Kidney (tissue), 14 donors: ENCODE results near the gene HTRA2. TPM values are rescaled to one million over a fixed set of nuclear protein-coding genes. Genes with fewer than 3 reads are reported as not detected.

ENCODE experiments used
- DNase-seq, 5 donors: peaks; one replicate each; pipeline ENCODE4 v3.0.0-alpha.2; 2013 to 2020
- FAIRE-seq: peaks from 2 replicates; lab custom pipeline; 2012; peaks lifted over from hg19 to GRCh38; lab: Jason Lieb, UNC
- H3K27ac ChIP-seq, 2 donors: one replicate each; pipeline ENCODE4 v1.7.0; 2013; ENCODE audit warnings: low read depth in 2 of 2, low read length in 2 of 2, inconsistent platforms in 1 of 2
- H3K27me3 ChIP-seq: one replicate; pipeline ENCODE4 v1.7.1; 2013; ENCODE audit warnings: low read length, inconsistent platforms; ENCODE audit not compliant: control insufficient read depth, insufficient read depth
- H3K36me3 ChIP-seq, 3 donors: one replicate each; pipeline versions ENCODE4 v1.7.0 to v1.7.1; 2013; ENCODE audit warnings: low read length in 3 of 3, control low read depth in 1 of 3, inconsistent platforms in 1 of 3; ENCODE audit not compliant: insufficient read depth in 3 of 3, control insufficient read depth in 2 of 3
- H3K4me1 ChIP-seq, 3 donors: one replicate each; pipeline versions ENCODE4 v1.7.0 to v1.7.1; 2013; ENCODE audit warnings: low read length in 3 of 3, inconsistent platforms in 1 of 3, low read depth in 1 of 3; ENCODE audit not compliant: control insufficient read depth in 2 of 3, insufficient read depth in 2 of 3
- H3K4me3 ChIP-seq, 3 donors: one replicate each; pipeline versions ENCODE4 v1.7.0 to v1.8.1; 2013; ENCODE audit warnings: low read length in 3 of 3, control low read depth in 1 of 3, inconsistent platforms in 1 of 3
- H3K9ac ChIP-seq, 3 donors: one replicate each; pipeline versions ENCODE4 v1.7.0 to v1.7.1; 2013; ENCODE audit warnings: low read length in 3 of 3, control low read depth in 1 of 3, inconsistent platforms in 1 of 3
- H3K9me3 ChIP-seq, 3 donors: one replicate each; pipeline versions ENCODE4 v1.7.0 to v1.7.1; 2013; ENCODE audit warnings: low read length in 3 of 3, control low read depth in 1 of 3, inconsistent platforms in 1 of 3; ENCODE audit not compliant: control insufficient read depth in 2 of 3, insufficient read depth in 1 of 3
- intact Hi-C: fragments of 100-400 bp; cut with DNase I; formaldehyde crosslinking; loops from one replicate; pipeline ENCODE4 v1.11.1; 2022
- polyA plus RNA-seq: library from polyadenylated mRNA; stranded (reverse); fragments of 350-450 nt; fragmentation: Illumina TruSeq; extraction: RNeasy Lipid Tissue Mini Kit (QIAGEN cat#74804); gene quantifications from one replicate; pipeline ENCODE4 v1.2.3, GENCODE V29; 2014; ENCODE audit warnings: low read depth, low replicate concordance; ENCODE audit not compliant: insufficient read depth
- total RNA-seq: library from RNA; stranded (reverse); fragmentation: NEBNext Ultra II Directional; extraction: Animal tissue kit (Norgen Biotek cat#: 25700); gene quantifications from one replicate; pipeline ENCODE4 v1.2.1, GENCODE V29; 2021
- TF ChIP-seq, protein P1 (sequence below): IDR thresholded peaks from 3 replicates; pipeline ENCODE4 v1.5.1; 2012; ENCODE audit warnings: mild to moderate bottlenecking, moderate library complexity, borderline replicate concordance; ENCODE audit not compliant: insufficient read depth; ENCODE audit errors: extremely low read depth
- donor health status: control.
- donor health status: control.
- donor health status: control.
- donor health status: control.
- donor health status: control.
- donor health status: DM: yes; HTN: yes; CAD: no.
- donor health status: Normal renal cell carcinoma (clear cell type).

Gene HTRA2
- total and polyA plus RNA-seq, 2 donors from 2014 or later: 30.8 to 44.2 TPM

GRCh38 chr2:74527741-74528140 lies 2.0 kb upstream of the HTRA2 start:
- Histone ChIP-seq H3K4me1 (peaks cover 4 to 16% (median 7%) of the 10 kb centered on the region in 3 donors), H3K9me3 (no peaks in the 10 kb centered on the region), H3K27ac (no peak overlapping the region), H3K4me3 (no peak overlapping the region), H3K27me3 (no peaks in the 10 kb centered on the region), H3K36me3 (peaks cover 0 to 30% (median 15%) of the 10 kb centered on the region in 3 donors), H3K9ac (no peak overlapping the region)
- FAIRE-seq: no peak
- TF ChIP-seq, protein P1, sequence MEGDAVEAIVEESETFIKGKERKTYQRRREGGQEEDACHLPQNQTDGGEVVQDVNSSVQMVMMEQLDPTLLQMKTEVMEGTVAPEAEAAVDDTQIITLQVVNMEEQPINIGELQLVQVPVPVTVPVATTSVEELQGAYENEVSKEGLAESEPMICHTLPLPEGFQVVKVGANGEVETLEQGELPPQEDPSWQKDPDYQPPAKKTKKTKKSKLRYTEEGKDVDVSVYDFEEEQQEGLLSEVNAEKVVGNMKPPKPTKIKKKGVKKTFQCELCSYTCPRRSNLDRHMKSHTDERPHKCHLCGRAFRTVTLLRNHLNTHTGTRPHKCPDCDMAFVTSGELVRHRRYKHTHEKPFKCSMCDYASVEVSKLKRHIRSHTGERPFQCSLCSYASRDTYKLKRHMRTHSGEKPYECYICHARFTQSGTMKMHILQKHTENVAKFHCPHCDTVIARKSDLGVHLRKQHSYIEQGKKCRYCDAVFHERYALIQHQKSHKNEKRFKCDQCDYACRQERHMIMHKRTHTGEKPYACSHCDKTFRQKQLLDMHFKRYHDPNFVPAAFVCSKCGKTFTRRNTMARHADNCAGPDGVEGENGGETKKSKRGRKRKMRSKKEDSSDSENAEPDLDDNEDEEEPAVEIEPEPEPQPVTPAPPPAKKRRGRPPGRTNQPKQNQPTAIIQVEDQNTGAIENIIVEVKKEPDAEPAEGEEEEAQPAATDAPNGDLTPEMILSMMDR: no peak
- no peak for DNase-seq
- intact Hi-C loops: no loop called here

- intact Hi-C loops: no loop called here
- DNase-seq: peak in 3 of 5 donors; percentile 14 to 74 (median 73)
Measured at GRCh38 chr2:74528600-74529356, 955 bp upstream of the HTRA2 start.

DNA sequence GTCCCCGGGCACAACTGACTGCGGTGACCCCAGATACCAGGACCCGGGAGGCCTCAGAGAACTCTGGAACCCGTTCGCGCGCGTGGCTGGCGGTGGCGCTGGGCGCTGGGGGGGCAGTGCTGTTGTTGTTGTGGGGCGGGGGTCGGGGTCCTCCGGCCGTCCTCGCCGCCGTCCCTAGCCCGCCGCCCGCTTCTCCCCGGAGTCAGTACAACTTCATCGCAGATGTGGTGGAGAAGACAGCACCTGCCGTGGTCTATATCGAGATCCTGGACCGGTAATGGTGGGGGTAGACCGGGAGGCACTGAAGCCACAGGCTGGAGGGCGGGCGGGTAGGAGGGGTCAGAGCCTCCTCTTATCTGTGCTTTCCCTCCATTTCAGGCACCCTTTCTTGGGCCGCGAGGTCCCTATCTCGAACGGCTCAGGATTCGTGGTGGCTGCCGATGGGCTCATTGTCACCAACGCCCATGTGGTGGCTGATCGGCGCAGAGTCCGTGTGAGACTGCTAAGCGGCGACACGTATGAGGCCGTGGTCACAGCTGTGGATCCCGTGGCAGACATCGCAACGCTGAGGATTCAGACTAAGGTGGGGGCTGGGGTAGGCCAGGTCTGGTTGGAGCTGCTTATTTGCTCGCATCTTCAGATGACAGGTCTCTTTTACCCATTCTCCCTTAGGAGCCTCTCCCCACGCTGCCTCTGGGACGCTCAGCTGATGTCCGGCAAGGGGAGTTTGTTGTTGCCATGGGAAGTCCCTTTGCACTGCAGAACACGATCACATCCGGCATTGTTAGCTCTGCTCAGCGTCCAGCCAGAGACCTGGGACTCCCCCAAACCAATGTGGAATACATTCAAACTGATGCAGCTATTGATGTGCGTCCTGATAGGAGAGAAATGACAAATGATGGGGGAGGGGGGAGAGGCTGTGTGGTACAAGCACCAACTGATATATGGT lies 780 bp downstream of the HTRA2 start:
- H3K4me3 ChIP-seq: peak overlapping the region; percentile 58 to 91 (median 66)
- peak overlapping the region; percentile 43 to 71 (median 45) for H3K9ac ChIP-seq
- DNase-seq (peak; percentile 31 to 88 (median 59)), FAIRE-seq (no peak)
- TF ChIP-seq, protein P1: no peak
- H3K9me3 ChIP-seq: no peaks in the 10 kb centered on the region
- intact Hi-C loops: no loop called here
- H3K27ac ChIP-seq: peak overlapping the region; percentile 69 to 79
- no peaks in the 10 kb centered on the region for H3K27me3 ChIP-seq
- H3K36me3 ChIP-seq: peaks cover 0 to 32% (median 19%) of the 10 kb centered on the region in 3 donors
- H3K4me1 ChIP-seq: peaks cover 4 to 16% (median 7%) of the 10 kb centered on the region in 3 donors

More at GRCh38 chr2:74528600-74529356, 955 bp upstream of the HTRA2 start:
- Histone ChIP-seq H3K4me3 (peak overlapping the region; percentile 87 to 96 (median 91)), H3K36me3 (peaks cover 0 to 32% (median 19%) of the 10 kb centered on the region in 3 donors), H3K27ac (peak overlapping the region; percentile 30 to 79), H3K9ac (peak overlapping the region; percentile 71 to 84 (median 83)), H3K4me1 (peaks cover 4 to 16% (median 7%) of the 10 kb centered on the region in 3 donors), H3K9me3 (no peaks in the 10 kb centered on the region), H3K27me3 (no peaks in the 10 kb centered on the region)
- TF ChIP-seq, protein P1: no peak
- FAIRE-seq: no peak
